Measurements from ENCODE around the gene GNB1L.

DNA sequence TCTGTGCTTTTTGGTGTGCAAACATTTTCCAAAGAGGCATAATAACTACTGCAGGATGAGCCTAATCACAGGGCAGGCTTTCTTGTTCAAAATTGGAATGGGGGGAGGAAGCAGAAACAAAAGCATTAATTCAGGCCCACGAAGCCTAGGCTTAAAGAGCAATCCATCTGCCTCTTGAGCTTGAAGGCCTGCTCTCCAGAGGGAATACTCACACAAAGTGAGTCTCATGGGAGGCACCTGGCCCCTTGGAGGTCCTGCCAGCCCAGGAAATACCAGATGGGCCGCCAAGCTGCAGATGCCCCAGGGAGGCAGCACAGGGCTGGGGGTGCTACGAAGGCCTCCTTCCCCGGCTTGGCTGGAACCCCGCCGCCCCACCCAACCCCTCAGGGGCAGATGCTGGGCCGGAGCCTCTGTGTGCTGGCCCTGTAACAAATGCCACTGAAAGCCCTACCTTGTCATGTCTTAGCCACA is 47.6 kb upstream of the GNB1L start:
- TF ChIP-seq, protein P1, sequence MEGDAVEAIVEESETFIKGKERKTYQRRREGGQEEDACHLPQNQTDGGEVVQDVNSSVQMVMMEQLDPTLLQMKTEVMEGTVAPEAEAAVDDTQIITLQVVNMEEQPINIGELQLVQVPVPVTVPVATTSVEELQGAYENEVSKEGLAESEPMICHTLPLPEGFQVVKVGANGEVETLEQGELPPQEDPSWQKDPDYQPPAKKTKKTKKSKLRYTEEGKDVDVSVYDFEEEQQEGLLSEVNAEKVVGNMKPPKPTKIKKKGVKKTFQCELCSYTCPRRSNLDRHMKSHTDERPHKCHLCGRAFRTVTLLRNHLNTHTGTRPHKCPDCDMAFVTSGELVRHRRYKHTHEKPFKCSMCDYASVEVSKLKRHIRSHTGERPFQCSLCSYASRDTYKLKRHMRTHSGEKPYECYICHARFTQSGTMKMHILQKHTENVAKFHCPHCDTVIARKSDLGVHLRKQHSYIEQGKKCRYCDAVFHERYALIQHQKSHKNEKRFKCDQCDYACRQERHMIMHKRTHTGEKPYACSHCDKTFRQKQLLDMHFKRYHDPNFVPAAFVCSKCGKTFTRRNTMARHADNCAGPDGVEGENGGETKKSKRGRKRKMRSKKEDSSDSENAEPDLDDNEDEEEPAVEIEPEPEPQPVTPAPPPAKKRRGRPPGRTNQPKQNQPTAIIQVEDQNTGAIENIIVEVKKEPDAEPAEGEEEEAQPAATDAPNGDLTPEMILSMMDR (IDR thresholded peaks at IDR 0.05), result no peak
- no peak for TF ChIP-seq POLR2AphosphoS5 (IDR thresholded peaks at IDR 0.05; ENCODE audit: low read depth, low read length)

Data from Panc1 (cell line).